ENCODE results near the gene CHRNA9. TPM values are rescaled to one million over a fixed set of nuclear protein-coding genes. Genes with fewer than 3 reads are reported as not detected.
"Not testable (repeated sequence)": the region's sequence is repeated elsewhere in the genome, so short reads cannot be mapped to it uniquely, and the experiment has no call there.

Gene CHRNA9, protein sequence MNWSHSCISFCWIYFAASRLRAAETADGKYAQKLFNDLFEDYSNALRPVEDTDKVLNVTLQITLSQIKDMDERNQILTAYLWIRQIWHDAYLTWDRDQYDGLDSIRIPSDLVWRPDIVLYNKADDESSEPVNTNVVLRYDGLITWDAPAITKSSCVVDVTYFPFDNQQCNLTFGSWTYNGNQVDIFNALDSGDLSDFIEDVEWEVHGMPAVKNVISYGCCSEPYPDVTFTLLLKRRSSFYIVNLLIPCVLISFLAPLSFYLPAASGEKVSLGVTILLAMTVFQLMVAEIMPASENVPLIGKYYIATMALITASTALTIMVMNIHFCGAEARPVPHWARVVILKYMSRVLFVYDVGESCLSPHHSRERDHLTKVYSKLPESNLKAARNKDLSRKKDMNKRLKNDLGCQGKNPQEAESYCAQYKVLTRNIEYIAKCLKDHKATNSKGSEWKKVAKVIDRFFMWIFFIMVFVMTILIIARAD
- not detected in 2 replicates for total RNA-seq (2014; rRNA removed; shearing (Covaris generic); ENCODE audit: low replicate concordance)

DNA sequence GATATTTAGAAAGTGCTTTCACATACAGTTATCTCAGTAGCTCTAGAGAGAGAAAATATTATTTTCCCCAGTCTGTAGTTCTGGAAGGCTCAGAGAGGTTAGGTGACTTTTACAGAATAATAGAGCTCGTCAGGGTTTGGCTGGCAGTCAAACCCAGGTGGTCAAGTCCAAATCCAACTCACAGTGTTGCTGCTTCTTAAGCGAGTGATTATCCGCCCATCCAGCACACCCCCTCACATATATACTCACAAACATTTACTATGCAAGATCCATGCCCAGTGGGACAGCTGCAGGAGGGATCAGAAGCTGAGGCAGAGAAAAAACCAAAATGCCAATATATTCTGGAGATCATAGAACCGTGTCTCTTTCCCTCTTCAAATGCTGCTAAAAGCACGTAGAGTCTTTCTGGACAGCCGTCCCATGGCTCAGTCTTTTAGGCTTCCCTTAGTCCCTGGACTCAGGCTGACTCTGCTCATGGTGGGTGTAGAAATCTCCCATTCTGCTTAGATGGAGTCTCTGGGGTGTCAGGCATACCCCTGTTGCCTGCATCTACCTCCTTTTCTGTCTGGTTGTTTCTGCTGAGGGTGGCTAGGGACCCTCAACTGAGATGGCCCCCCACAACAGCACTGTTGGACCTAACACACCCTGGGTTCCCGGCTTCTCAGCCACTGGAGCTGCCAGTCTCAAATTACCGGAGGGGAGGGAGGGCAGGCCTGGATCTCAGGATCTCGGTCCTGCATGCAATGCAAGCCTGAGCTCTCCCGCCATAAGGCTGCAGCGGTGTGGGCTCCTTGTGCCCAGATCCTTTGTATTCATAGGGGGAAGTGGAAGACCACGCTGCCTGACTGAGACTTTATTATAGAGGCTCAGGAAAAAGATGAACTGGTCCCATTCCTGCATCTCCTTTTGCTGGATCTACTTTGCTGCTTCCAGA is at the start of gene CHRNA9:
Gene CHRNA9, plus strand, starts transcription at position 743 of the 934 bp plus-strand sequence. Its CDS starts 135 bp downstream, at position 878.
- no peak for DNase-seq (ENCODE audit: low read depth)
- in situ Hi-C loops (cut with HindIII; ENCODE audit: low pct_unique_long_range_greater_than_20kb, low sequenced_read_pairs), result no loop called here

- in situ Hi-C loops (cut with HindIII; ENCODE audit: low pct_unique_long_range_greater_than_20kb, low sequenced_read_pairs), result no loop called here
- no peak for DNase-seq (ENCODE audit: low read depth)
Measured at GRCh38 chr4:40285692-40286091, 49.4 kb upstream of the CHRNA9 start.

GRCh38 chr4:40288566-40288965 is 46.6 kb upstream of the CHRNA9 start:
- in situ Hi-C loops (cut with HindIII; ENCODE audit: low pct_unique_long_range_greater_than_20kb, low sequenced_read_pairs), result no loop called here
- DNase-seq (ENCODE audit: low read depth), result no peak

GRCh38 chr4:40289366-40290188 is 45.6 kb upstream of the CHRNA9 start:
- in situ Hi-C loops (cut with HindIII; ENCODE audit: low pct_unique_long_range_greater_than_20kb, low sequenced_read_pairs), result no loop called here
- DNase-seq (ENCODE audit: low read depth), result no peak

GRCh38 chr4:40290611-40291186 is 44.4 kb upstream of the CHRNA9 start:
- DNase-seq (ENCODE audit: low read depth); in situ Hi-C loops (cut with HindIII; ENCODE audit: low pct_unique_long_range_greater_than_20kb, low sequenced_read_pairs): not testable (repeated sequence)

DNA sequence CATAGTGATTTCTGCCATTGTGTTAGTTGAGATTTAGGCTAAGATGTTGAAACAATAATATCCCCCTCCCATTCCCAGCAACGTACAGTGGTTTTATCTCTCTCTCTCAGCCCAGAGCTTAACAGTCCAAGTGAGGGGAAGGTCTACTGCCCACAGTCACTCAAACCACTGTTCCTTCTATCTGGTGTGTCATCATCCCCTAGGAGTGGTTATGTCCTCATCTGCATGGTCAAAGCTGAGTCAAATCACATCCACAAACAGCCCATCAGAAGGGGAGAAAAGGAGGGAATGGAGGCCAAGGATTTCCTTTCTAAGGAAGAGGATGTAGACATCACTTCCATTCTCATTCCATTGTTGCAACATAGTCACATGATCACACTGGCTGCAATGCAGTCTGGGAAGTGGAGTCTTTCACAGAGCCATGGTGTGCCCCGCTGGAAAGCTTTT is 42.8 kb upstream of the CHRNA9 start:
- DNase-seq (ENCODE audit: low read depth), result no peak
- in situ Hi-C loops (cut with HindIII; ENCODE audit: low pct_unique_long_range_greater_than_20kb, low sequenced_read_pairs), result no loop called here

DNA sequence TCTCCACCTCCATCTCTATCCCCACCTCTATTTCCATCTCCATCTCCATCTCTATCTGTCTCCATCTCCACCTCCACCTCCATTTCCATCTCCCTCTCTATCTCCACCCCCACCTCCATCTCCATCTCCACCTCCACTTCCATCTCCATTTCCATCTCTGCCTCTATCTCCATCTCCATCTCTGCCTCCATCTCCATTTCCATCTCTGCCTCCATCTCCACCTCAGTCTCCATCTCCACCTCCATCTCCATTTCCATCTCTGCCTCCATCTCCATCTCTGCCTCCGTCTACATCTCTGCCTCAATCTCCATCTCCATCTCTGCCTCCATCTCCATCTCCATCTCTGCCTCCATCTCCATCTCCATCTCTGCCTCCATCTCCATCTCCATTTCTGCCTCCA is 40.8 kb upstream of the CHRNA9 start:
- no peak for DNase-seq (ENCODE audit: low read depth)
- in situ Hi-C loops (cut with HindIII; ENCODE audit: low pct_unique_long_range_greater_than_20kb, low sequenced_read_pairs), result no loop called here

DNA sequence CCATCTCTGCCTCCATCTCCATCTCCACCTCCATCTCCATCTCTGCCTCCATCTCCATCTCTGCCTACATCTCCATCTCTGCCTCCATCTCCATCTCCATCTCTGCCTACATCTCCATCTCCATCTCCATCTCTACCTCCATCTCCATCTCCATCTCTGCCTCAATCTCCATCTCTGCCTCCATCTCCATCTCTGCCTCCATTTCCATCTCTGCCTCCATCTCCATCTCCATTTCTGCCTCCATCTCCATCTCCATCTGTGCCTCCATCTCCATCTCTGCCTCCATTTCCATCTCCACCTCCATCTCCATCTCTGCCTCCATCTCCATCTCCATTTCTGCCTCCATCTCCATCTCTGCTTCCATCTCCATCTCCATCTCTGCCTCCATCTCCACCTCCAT is 40.1 kb upstream of the CHRNA9 start:
- in situ Hi-C loops (cut with HindIII; ENCODE audit: low pct_unique_long_range_greater_than_20kb, low sequenced_read_pairs); DNase-seq (ENCODE audit: low read depth): not testable (repeated sequence)

DNA sequence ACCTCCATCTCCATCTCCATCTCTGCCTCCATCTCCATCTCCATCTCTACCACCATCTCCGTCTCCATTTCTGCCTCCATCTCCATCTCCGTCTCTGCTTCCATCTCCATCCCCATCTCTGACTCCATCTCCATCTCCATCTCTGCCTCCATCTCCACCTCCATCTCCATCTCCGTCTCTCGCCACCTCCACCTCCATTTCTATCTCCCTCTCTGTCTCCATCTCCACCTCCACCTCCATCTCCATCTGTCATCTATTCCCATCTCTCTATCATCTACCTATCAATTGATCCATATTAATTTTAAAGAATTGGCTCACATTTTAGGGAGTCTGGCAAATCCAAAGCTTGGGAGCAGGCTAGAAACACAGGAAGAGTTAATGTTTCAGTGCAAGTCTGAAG is 39.6 kb upstream of the CHRNA9 start:
- in situ Hi-C loops (cut with HindIII; ENCODE audit: low pct_unique_long_range_greater_than_20kb, low sequenced_read_pairs), result no loop called here
- DNase-seq (ENCODE audit: low read depth), result no peak

- no peak for DNase-seq (ENCODE audit: low read depth)
- in situ Hi-C loops (cut with HindIII; ENCODE audit: low pct_unique_long_range_greater_than_20kb, low sequenced_read_pairs), result no loop called here
Measured at GRCh38 chr4:40299126-40299525, 36.0 kb upstream of the CHRNA9 start.

DNA sequence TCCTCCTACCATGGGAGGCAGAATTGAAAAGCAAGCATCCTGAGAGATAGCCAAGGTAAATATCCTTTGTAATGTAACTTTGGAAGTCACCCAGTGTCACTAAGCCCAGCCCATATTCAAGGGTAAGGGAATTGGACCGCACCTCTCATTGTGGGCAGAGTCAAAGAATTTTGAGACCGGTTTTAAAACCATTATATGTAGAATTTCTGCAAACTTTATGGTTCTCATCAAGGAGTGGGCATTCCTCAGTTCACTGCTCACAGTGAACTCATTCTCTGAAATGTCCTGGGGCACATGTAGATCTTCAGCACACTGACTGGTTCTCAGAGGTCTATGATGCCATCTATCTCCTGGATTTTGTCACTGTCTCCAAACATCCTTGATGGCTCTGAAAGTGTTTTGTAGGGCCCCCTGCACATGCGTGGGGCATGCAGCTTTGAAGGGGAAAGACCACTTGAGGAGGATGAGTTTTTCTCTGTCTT is 35.3 kb upstream of the CHRNA9 start:
- DNase-seq (ENCODE audit: low read depth), result no peak
- in situ Hi-C loops (cut with HindIII; ENCODE audit: low pct_unique_long_range_greater_than_20kb, low sequenced_read_pairs), result no loop called here

GRCh38 chr4:40300371-40301162 is 34.6 kb upstream of the CHRNA9 start:
- in situ Hi-C loops (cut with HindIII; ENCODE audit: low pct_unique_long_range_greater_than_20kb, low sequenced_read_pairs), result no loop called here
- no peak for DNase-seq (ENCODE audit: low read depth)

GRCh38 chr4:40301603-40302002 is 33.5 kb upstream of the CHRNA9 start:
- in situ Hi-C loops (cut with HindIII; ENCODE audit: low pct_unique_long_range_greater_than_20kb, low sequenced_read_pairs), result no loop called here
- DNase-seq (ENCODE audit: low read depth), result no peak

- DNase-seq (ENCODE audit: low read depth), result no peak
- in situ Hi-C loops (cut with HindIII; ENCODE audit: low pct_unique_long_range_greater_than_20kb, low sequenced_read_pairs), result no loop called here
Measured at GRCh38 chr4:40303751-40304150, 31.4 kb upstream of the CHRNA9 start.

DNA sequence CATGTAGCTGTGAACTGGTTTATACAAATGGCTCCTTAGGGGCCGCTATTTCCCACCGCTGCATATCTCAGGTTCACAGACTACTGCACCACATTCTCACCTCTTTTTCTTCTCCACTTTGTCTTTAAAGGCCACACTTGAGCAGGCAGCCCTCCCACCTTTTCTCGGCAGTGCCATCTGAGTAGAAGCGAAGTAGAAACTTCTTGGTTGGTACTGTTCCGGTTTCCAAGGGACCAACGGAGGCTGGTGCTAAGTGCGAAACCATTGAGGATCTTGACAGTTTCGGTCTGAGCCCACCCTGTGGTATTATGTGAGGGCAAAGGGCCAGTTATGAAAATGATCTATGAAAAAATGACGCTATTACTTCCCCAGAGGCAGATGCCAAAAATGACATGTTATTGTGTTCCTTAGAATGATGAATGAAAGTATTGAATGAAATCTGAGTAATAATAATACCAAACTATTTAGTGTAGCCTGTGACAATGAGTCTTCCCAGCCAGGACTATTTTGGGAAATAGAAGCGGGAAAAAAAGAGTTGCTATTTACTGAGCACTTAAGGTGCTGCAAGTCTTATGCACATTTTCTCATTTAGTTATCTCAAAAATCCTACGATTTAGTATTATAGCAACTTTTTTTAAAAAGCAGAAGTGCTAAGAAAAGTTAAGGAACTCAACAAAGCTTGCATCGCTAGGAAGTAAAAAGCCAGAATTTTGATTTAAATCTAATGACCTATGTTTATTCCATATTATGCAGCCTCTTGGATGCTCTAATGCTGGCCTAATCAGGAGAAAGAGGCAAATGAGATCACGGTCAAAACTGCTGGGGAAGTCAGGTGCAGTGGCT is 29.6 kb upstream of the CHRNA9 start:
- DNase-seq (ENCODE audit: low read depth), result no peak
- in situ Hi-C loops (cut with HindIII; ENCODE audit: low pct_unique_long_range_greater_than_20kb, low sequenced_read_pairs), result no loop called here

DNA sequence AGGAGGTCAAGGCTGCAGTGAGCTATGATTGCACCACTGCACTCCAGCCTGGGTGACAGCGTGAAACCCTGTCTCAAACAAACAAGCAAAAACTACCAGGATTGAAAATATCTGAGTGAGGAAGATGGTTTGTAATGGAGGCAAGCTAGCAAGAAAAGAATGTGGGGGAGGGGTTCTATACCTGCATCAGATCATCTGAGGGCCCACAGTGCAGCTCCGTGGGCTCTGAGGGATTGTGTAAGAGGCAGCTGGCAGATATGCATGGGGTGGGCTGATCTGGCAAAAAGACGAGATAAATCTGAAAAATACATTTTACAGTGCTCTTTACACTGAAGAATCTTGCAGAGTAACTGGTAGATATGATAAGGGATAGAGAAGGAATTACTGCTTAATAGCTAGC is 28.9 kb upstream of the CHRNA9 start:
- no peak for DNase-seq (ENCODE audit: low read depth)
- in situ Hi-C loops (cut with HindIII; ENCODE audit: low pct_unique_long_range_greater_than_20kb, low sequenced_read_pairs), result no loop called here

Data from Caki2 (cell line).